Ectodermal cell (in vitro differentiated cells): Measurements from ENCODE around the gene COPS8.

Experiments
- H3K27ac ChIP-seq: 2 replicates; pipeline ENCODE4 v1.7.0; 2013; ENCODE audit warnings: mild to moderate bottlenecking, low read depth, low read length; ENCODE audit not compliant: insufficient read depth, poor library complexity, severe bottlenecking
- H3K27me3 ChIP-seq: 2 replicates; pipeline ENCODE4 v1.7.0; 2013; ENCODE audit warnings: mild to moderate bottlenecking, low read length; ENCODE audit not compliant: insufficient read depth, control insufficient read depth, poor library complexity, severe bottlenecking
- H3K36me3 ChIP-seq: one replicate; pipeline ENCODE4 v1.7.0; 2013; ENCODE audit warnings: low read length; ENCODE audit not compliant: control insufficient read depth, insufficient read depth
- H3K4me1 ChIP-seq: one replicate; pipeline ENCODE4 v1.7.0; 2013; ENCODE audit warnings: low read length; ENCODE audit not compliant: control insufficient read depth, insufficient read depth
- H3K4me3 ChIP-seq: 2 replicates; pipeline ENCODE4 v1.7.0; 2013; ENCODE audit warnings: low read depth, low read length, control low read depth; ENCODE audit not compliant: insufficient read depth
- H3K9me3 ChIP-seq: 2 replicates; pipeline ENCODE4 v1.7.0; 2013; ENCODE audit warnings: mild to moderate bottlenecking, low read length, moderate library complexity; ENCODE audit not compliant: control insufficient read depth
- WGBS, 2 experiments: methylation state at CpG; one replicate each; pipeline ENCODE4 v1.1.7; 2013; ENCODE audit warnings: missing lambda C conversion rate in 2 of 2; 5-methylcytosine and 5-hydroxymethylcytosine counted together

The COPS8 gene

DNA sequence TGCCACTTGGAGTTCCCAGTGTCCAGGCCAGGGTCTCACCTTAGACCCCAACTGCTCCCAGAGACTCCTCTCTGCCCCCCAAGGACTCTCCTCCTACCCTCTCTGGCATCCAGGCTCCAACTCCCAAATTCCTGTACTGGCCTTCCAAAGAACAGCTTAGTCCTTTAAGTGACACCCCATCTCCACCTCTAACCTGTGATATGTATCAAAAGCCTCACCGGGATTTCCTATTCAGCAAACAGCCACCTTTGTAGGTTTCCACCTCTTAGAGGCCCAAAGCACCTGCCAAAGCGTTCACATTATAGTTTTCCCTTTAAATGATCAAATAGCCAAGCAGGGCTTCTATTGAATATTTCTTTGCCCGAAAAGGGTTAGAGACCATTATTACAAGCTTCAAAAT lies 2.7 kb upstream of the COPS8 start:
- no peaks in the 10 kb centered on the region for H3K9me3 ChIP-seq
- H3K4me1 ChIP-seq: peaks cover 5% of the 10 kb centered on the region
- H3K27me3 ChIP-seq: no peaks in the 10 kb centered on the region
- 91 to 94% methylated on average over 3 of the region's 3 CpGs for WGBS, 2 experiments
- H3K27ac ChIP-seq: no peak overlapping the region
- no peaks in the 10 kb centered on the region for H3K36me3 ChIP-seq
- no peak overlapping the region for H3K4me3 ChIP-seq

- Histone ChIP-seq H3K27ac (no peak overlapping the region), H3K9me3 (no peaks in the 10 kb centered on the region), H3K36me3 (no peaks in the 10 kb centered on the region), H3K4me3 (no peak overlapping the region), H3K4me1 (peaks cover 5% of the 10 kb centered on the region), H3K27me3 (no peaks in the 10 kb centered on the region)
- 94 to 95% methylated on average over 8 of the region's 8 CpGs for WGBS, 2 experiments
Observed at GRCh38 chr2:237084444-237084843, 1.2 kb upstream of the COPS8 start.

GRCh38 chr2:237090906-237091305 lies 5.2 kb downstream of the COPS8 start:
- Histone ChIP-seq H3K27me3 (no peaks in the 10 kb centered on the region), H3K36me3 (peaks cover 7% of the 10 kb centered on the region), H3K9me3 (no peaks in the 10 kb centered on the region), H3K27ac (no peak overlapping the region), H3K4me3 (no peak overlapping the region), H3K4me1 (peaks cover 5% of the 10 kb centered on the region)
- whole genome bisulfite sequencing, 2 experiments: 94 to 96% methylated on average over 13 of the region's 13 CpGs

- Histone ChIP-seq H3K9me3 (no peaks in the 10 kb centered on the region), H3K27ac (no peak overlapping the region), H3K36me3 (peaks cover 11% of the 10 kb centered on the region), H3K4me3 (no peak overlapping the region), H3K4me1 (peaks cover 4% of the 10 kb centered on the region), H3K27me3 (no peaks in the 10 kb centered on the region)
- 93 to 94% methylated on average over 7 of the region's 7 CpGs for WGBS, 2 experiments
Observed at GRCh38 chr2:237091779-237092436, 6.2 kb downstream of the COPS8 start.

DNA sequence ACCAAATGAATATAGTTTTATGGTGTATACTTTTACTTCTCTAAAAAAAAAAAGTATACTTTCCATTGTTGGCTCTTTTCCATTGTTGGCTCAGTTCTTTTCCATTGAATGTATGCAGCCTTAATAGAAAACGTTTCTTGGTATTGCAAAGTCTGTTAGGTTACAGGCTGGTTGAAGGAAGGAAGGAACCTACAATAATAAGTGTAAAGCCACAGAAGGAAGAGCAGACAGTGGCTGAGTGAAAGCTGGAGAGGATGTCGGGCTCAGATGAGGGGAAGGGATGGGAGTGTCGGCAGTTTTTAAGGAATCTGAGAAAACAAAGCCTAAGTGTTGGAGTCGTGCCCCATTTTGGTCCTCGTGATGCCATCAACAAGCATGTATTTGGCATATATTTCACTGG lies 6.8 kb downstream of the COPS8 start:
- Histone ChIP-seq H3K4me1 (no peaks in the 10 kb centered on the region), H3K4me3 (no peak overlapping the region), H3K36me3 (peaks cover 11% of the 10 kb centered on the region), H3K9me3 (no peaks in the 10 kb centered on the region), H3K27ac (no peak overlapping the region), H3K27me3 (no peaks in the 10 kb centered on the region)
- 94 to 97% methylated on average over 5 of the region's 5 CpGs for WGBS, 2 experiments

GRCh38 chr2:237092920-237093781 lies 7.5 kb downstream of the COPS8 start:
- Histone ChIP-seq H3K27ac (no peak overlapping the region), H3K4me1 (no peaks in the 10 kb centered on the region), H3K9me3 (no peaks in the 10 kb centered on the region), H3K36me3 (peaks cover 15% of the 10 kb centered on the region), H3K4me3 (no peak overlapping the region), H3K27me3 (no peaks in the 10 kb centered on the region)
- 86 to 87% methylated on average over 8 to 9 of the region's 9 CpGs for WGBS, 2 experiments

DNA sequence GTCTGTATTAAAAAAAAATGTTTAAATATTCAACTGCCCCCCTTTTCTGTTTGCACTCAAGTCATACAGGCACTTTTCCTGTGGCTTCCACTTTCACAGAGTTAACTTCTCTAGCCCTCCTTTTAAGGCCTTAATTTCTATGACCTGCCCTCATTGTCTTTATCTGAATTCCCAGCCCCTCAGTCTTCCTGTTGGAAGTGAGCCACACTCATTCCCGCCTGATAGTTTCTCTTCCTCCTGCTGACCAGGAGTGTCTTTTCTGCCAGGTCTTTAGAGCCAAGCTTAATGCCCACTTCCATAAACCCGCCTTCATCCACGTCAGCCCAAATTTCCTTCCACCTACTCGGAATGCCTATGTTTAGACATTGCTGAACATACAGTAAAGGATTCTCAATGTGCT lies 10.5 kb downstream of the COPS8 start:
- Histone ChIP-seq H3K4me3 (no peak overlapping the region), H3K4me1 (no peaks in the 10 kb centered on the region), H3K27ac (no peak overlapping the region), H3K9me3 (no peaks in the 10 kb centered on the region), H3K27me3 (no peaks in the 10 kb centered on the region), H3K36me3 (peaks cover 17% of the 10 kb centered on the region)
- WGBS, 2 experiments: 97 to 99% methylated on average over 4 of the region's 4 CpGs

- Histone ChIP-seq H3K36me3 (peaks cover 17% of the 10 kb centered on the region), H3K4me1 (peaks cover 6% of the 10 kb centered on the region), H3K4me3 (no peak overlapping the region), H3K9me3 (no peaks in the 10 kb centered on the region), H3K27ac (no peak overlapping the region), H3K27me3 (no peaks in the 10 kb centered on the region)
- WGBS, 2 experiments: 91 to 94% methylated on average over 4 of the region's 4 CpGs
Observed at GRCh38 chr2:237096911-237097310, 11.2 kb downstream of the COPS8 start.

DNA sequence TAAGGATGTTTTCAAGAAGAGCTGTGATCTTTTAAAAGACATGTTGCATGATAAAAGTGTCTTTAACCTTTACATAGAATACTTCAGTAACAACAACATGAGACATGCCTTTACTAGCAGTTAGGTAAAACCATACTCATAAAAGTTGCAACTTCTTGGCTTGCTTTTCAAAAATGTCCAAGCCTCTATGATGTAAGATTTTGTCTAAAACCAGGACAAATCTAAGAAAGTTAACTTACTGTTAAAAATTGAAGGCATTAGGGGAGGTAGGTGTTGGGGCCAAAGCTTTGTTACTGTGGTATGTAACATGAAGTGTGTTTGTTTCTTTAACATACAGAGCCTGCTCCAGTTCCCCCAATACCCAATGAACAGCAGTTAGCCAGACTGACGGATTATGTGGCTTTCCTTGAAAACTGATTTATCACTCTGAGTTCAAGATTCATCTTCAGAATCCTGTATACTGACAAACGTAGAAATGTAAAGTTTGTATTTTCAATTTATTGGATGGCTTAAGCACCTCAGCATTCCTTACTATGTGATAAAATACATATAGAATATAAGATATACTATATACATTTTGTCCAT lies 11.7 kb downstream of the COPS8 start:
- H3K27me3 ChIP-seq: no peaks in the 10 kb centered on the region
- peaks cover 17% of the 10 kb centered on the region for H3K36me3 ChIP-seq
- 100% methylated on average over 1 to 2 of the region's 2 CpGs for WGBS, 2 experiments
- peaks cover 6% of the 10 kb centered on the region for H3K4me1 ChIP-seq
- no peak overlapping the region for H3K27ac ChIP-seq
- H3K9me3 ChIP-seq: no peaks in the 10 kb centered on the region
- no peak overlapping the region for H3K4me3 ChIP-seq
